ENCODE data around the gene DNMBP.
A peak's percentile ranks its signal among the peaks of the same experiment; 100 is the strongest.
"Not testable (repeated sequence)": the region's sequence is repeated elsewhere in the genome, so short reads cannot be mapped to it uniquely, and the experiment has no call there.

The DNMBP gene

GRCh38 chr10:99996671-99997648, 12.8 kb downstream of the DNMBP start:
- H3K4me3 ChIP-seq (ENCODE audit: low read length) = no peak overlapping the region
- no peak for DNase-seq (ENCODE audit: low read depth, low spot score)

GRCh38 chr10:99995713-99996112, 14.0 kb downstream of the DNMBP start:
- DNase-seq (ENCODE audit: low read depth, low spot score) = no peak
- no peak overlapping the region for H3K4me3 ChIP-seq (ENCODE audit: low read length)

- H3K4me3 ChIP-seq (ENCODE audit: low read length) = no peak overlapping the region
These were observed 14.5 kb downstream of the DNMBP start for GRCh38 chr10:99995269-99995668.

GRCh38 chr10:99994801-99995200, 14.9 kb downstream of the DNMBP start:
- H3K4me3 ChIP-seq (ENCODE audit: low read length) = no peak overlapping the region
- DNase-seq (ENCODE audit: low read depth, low spot score) = no peak

More at GRCh38 chr10:99995269-99995668, 14.5 kb downstream of the DNMBP start:
- no peak for DNase-seq (ENCODE audit: low read depth, low spot score)

- DNase-seq (ENCODE audit: low read depth, low spot score) = peak; percentile 65
- no peak overlapping the region for H3K4me3 ChIP-seq (ENCODE audit: low read length)
These were observed 15.8 kb downstream of the DNMBP start for GRCh38 chr10:99993701-99994689.

- not testable (repeated sequence) for DNase-seq (ENCODE audit: low read depth, low spot score); H3K4me3 ChIP-seq (ENCODE audit: low read length)
These were observed 24.1 kb downstream of the DNMBP start for GRCh38 chr10:99985637-99986036.

GRCh38 chr10:99984211-99985034, 25.3 kb downstream of the DNMBP start:
- no peak overlapping the region for H3K4me3 ChIP-seq (ENCODE audit: low read length)
- no peak for DNase-seq (ENCODE audit: low read depth, low spot score)

- no peak overlapping the region for H3K4me3 ChIP-seq (ENCODE audit: low read length)
- DNase-seq (ENCODE audit: low read depth, low spot score) = no peak
These were observed 26.3 kb downstream of the DNMBP start for GRCh38 chr10:99983280-99983988.

GRCh38 chr10:99982728-99983127, 27.0 kb downstream of the DNMBP start:
- no peak for DNase-seq (ENCODE audit: low read depth, low spot score)
- H3K4me3 ChIP-seq (ENCODE audit: low read length) = no peak overlapping the region

GRCh38 chr10:99981581-99982199, 28.1 kb downstream of the DNMBP start:
- H3K4me3 ChIP-seq (ENCODE audit: low read length) = no peak overlapping the region
- DNase-seq (ENCODE audit: low read depth, low spot score) = no peak

GRCh38 chr10:99979066-99979685, 30.6 kb downstream of the DNMBP start:
- DNase-seq (ENCODE audit: low read depth, low spot score) = no peak

GRCh38 chr10:99977916-99978315, 31.8 kb downstream of the DNMBP start:
- no peak for DNase-seq (ENCODE audit: low read depth, low spot score)
- H3K4me3 ChIP-seq (ENCODE audit: low read length) = no peak overlapping the region

More at GRCh38 chr10:99979066-99979685, 30.6 kb downstream of the DNMBP start:
- no peak overlapping the region for H3K4me3 ChIP-seq (ENCODE audit: low read length)

GRCh38 chr10:99976886-99977665, 32.7 kb downstream of the DNMBP start:
- H3K4me3 ChIP-seq (ENCODE audit: low read length) = no peak overlapping the region
- DNase-seq (ENCODE audit: low read depth, low spot score) = no peak

- no peak for DNase-seq (ENCODE audit: low read depth, low spot score)
- H3K4me3 ChIP-seq (ENCODE audit: low read length) = no peak overlapping the region
These were observed 33.6 kb downstream of the DNMBP start for GRCh38 chr10:99975942-99976809.

- H3K4me3 ChIP-seq (ENCODE audit: low read length) = no peak overlapping the region
These were observed 34.5 kb downstream of the DNMBP start for GRCh38 chr10:99975106-99975829.

More at GRCh38 chr10:99975106-99975829, 34.5 kb downstream of the DNMBP start:
- DNase-seq (ENCODE audit: low read depth, low spot score) = no peak

All from Jurkat, Clone E6-1 (cell line).